H1 (cell line): ENCODE data around the gene CACNA2D3. TPM values are rescaled to one million over a fixed set of nuclear protein-coding genes. Genes with fewer than 3 reads are reported as not detected.

Experiments
- CTCF ChIA-PET: fragments of 300-600 bp; sonication (Branson Sonifier 250); formaldehyde crosslinking; loops from one replicate; lab custom pipeline; 2021; ENCODE audit not compliant: partially characterized antibody; lab: Charles Lee
- POLR2A ChIA-PET: fragments of 300-600 bp; sonication (Branson Sonifier 250); formaldehyde crosslinking; loops from one replicate; lab custom pipeline; 2021; ENCODE audit warnings: inconsistent platforms; ENCODE audit not compliant: partially characterized antibody; lab: Charles Lee
- DNase-seq, 2 experiments: peaks; one replicate each; pipeline versions ENCODE4 v3.0.0 to v3.0.0-alpha.2; 2010 to 2022; ENCODE audit warnings: low spot score in 2 of 2, low read depth in 1 of 2, mixed read lengths in 1 of 2
- FAIRE-seq: peaks from 2 replicates; lab custom pipeline; 2011; peaks lifted over from hg19 to GRCh38; lab: Jason Lieb, UNC
- H2AFZ ChIP-seq: 2 replicates; pipeline ENCODE4 v1.8.1; 2012; ENCODE audit warnings: low read length, inconsistent platforms
- H2AK5ac ChIP-seq: 2 replicates; pipeline ENCODE4 v1.6.1; 2013; ENCODE audit warnings: low read depth, low read length
- H2BK120ac ChIP-seq: replicated peaks from 2 replicates; pipeline ENCODE3; 2013; ENCODE audit warnings: low read depth, low read length, inconsistent platforms
- H2BK12ac ChIP-seq: 2 replicates; pipeline ENCODE4 v1.6.1; 2013; ENCODE audit warnings: low read depth, low read length
- H2BK15ac ChIP-seq: 2 replicates; pipeline ENCODE4 v1.6.1; 2013; ENCODE audit warnings: low read length
- H2BK20ac ChIP-seq: 2 replicates; pipeline ENCODE4 v1.6.1; 2013; ENCODE audit warnings: low read length
- H2BK5ac ChIP-seq: 2 replicates; pipeline ENCODE4 v1.6.1; 2013; ENCODE audit warnings: low read depth, low read length
- H3K14ac ChIP-seq: 2 replicates; pipeline ENCODE4 v1.6.1; 2013; ENCODE audit warnings: inconsistent platforms; ENCODE audit not compliant: insufficient read length
- H3K18ac ChIP-seq: 2 replicates; pipeline ENCODE4 v1.6.1; 2013; ENCODE audit warnings: low read length; ENCODE audit errors: extremely low read depth
- H3K23ac ChIP-seq: 2 replicates; pipeline ENCODE4 v1.6.1; 2013; ENCODE audit warnings: inconsistent platforms; ENCODE audit not compliant: insufficient read length
- H3K23me2 ChIP-seq: 2 replicates; pipeline ENCODE4 v1.6.1; 2013; ENCODE audit warnings: low read depth, low read length
- H3K27ac ChIP-seq: 2 replicates; pipeline ENCODE4 v1.6.1; 2011; ENCODE audit warnings: low read depth, low read length, inconsistent platforms
- H3K27me3 ChIP-seq, 4 experiments: replicated peaks in 1 of 4; 1 replicate in 1 of 4; 2 replicates in 3 of 4; pipeline versions ENCODE4 v1.6.1 to v1.8.1; 2011 to 2013; ENCODE audit warnings: low read length in 3 of 4, mild to moderate bottlenecking in 3 of 4, inconsistent platforms in 2 of 4, mixed read lengths in 2 of 4, moderate library complexity in 1 of 4; ENCODE audit not compliant: control insufficient read depth in 3 of 4, insufficient read depth in 3 of 4; ENCODE audit errors: extremely low read depth in 1 of 4
- H3K36me3 ChIP-seq, 4 experiments: 2 replicates each; pipeline versions ENCODE4 v1.6.1 to v1.8.1; 2011 to 2013; ENCODE audit warnings: mild to moderate bottlenecking in 4 of 4, low read length in 3 of 4, moderate library complexity in 2 of 4, control low read depth in 1 of 4, inconsistent platforms in 1 of 4; ENCODE audit not compliant: insufficient read depth in 4 of 4, control insufficient read depth in 2 of 4
- H3K4ac ChIP-seq: replicated peaks from 2 replicates; pipeline ENCODE3; 2013; ENCODE audit warnings: low read length, low read depth, mixed read lengths, inconsistent platforms; ENCODE audit not compliant: insufficient read length
- H3K4me1 ChIP-seq, 4 experiments: replicated peaks in 1 of 4; 1 replicate in 1 of 4; 2 replicates in 3 of 4; pipeline versions ENCODE4 v1.6.1 to v1.8.1; 2011 to 2013; ENCODE audit warnings: low read length in 3 of 4, inconsistent platforms in 2 of 4, mixed read lengths in 1 of 4; ENCODE audit not compliant: insufficient read depth in 4 of 4, control insufficient read depth in 3 of 4
- H3K4me2 ChIP-seq, 2 experiments: 2 replicates each; pipeline versions ENCODE4 v1.6.1 to v1.8.1; 2011 to 2013; ENCODE audit warnings: low read depth in 2 of 2, low read length in 2 of 2, control low read depth in 1 of 2, inconsistent platforms in 1 of 2, mild to moderate bottlenecking in 1 of 2; ENCODE audit not compliant: insufficient read depth in 1 of 2
- H3K4me3 ChIP-seq, 4 experiments: fragments of 200-600, 300-600 bp in 1 of 4; sonication (generic), shearing (Covaris generic), sonication (Bioruptor Twin) in 1 of 4; 2 replicates each; pipeline versions ENCODE4 v1.5.1 to v1.8.1; 2011 to 2016; ENCODE audit warnings: low read length in 4 of 4, low read depth in 3 of 4, control low read depth in 2 of 4, inconsistent platforms in 2 of 4, mild to moderate bottlenecking in 2 of 4, mixed read lengths in 1 of 4, moderate library complexity in 1 of 4; ENCODE audit not compliant: insufficient read depth in 2 of 4; ENCODE audit errors: extremely low read depth in 1 of 4
- H3K56ac ChIP-seq: replicated peaks from 2 replicates; pipeline ENCODE3; 2013; ENCODE audit warnings: low read depth, mild to moderate bottlenecking, mixed read lengths, low read length, inconsistent platforms; ENCODE audit not compliant: insufficient read length
- H3K79me1 ChIP-seq: 2 replicates; pipeline ENCODE4 v1.6.1; 2013; ENCODE audit warnings: low read depth, low read length, control low read depth
- H3K79me2 ChIP-seq, 2 experiments: 2 replicates each; pipeline versions ENCODE4 v1.6.1 to v1.8.1; 2012 to 2013; ENCODE audit warnings: low read length in 2 of 2, mild to moderate bottlenecking in 2 of 2, inconsistent platforms in 1 of 2; ENCODE audit not compliant: insufficient read depth in 2 of 2, control insufficient read depth in 1 of 2
- H3K9ac ChIP-seq, 4 experiments: replicated peaks in 1 of 4; 1 replicate in 1 of 4; 2 replicates in 3 of 4; pipeline versions ENCODE4 v1.6.1 to v1.8.1; 2011 to 2013; ENCODE audit warnings: low read depth in 3 of 4, low read length in 3 of 4, control low read depth in 2 of 4, mild to moderate bottlenecking in 2 of 4, moderate library complexity in 2 of 4, inconsistent platforms in 1 of 4; ENCODE audit errors: extremely low read depth in 1 of 4
- H3K9me3 ChIP-seq, 2 experiments: 2 replicates each; pipeline versions ENCODE4 v1.6.1 to v1.8.1; 2012 to 2013; ENCODE audit warnings: mild to moderate bottlenecking in 2 of 2, moderate library complexity in 2 of 2, control low read depth in 1 of 2, inconsistent platforms in 1 of 2, low read depth in 1 of 2, low read length in 1 of 2, mixed read lengths in 1 of 2; ENCODE audit not compliant: insufficient read depth in 2 of 2
- H4K20me1 ChIP-seq, 2 experiments: replicated peaks in 1 of 2; 2 replicates each; pipeline versions ENCODE3 to v1.8.1; 2011 to 2013; ENCODE audit warnings: inconsistent platforms in 2 of 2, low read length in 2 of 2, mild to moderate bottlenecking in 1 of 2; ENCODE audit not compliant: insufficient read depth in 2 of 2, control insufficient read depth in 1 of 2
- H4K5ac ChIP-seq: 2 replicates; pipeline ENCODE4 v1.6.1; 2013; ENCODE audit warnings: low read length, low read depth, mixed read lengths, inconsistent platforms; ENCODE audit not compliant: insufficient read length
- H4K8ac ChIP-seq: 2 replicates; pipeline ENCODE4 v1.8.0; 2013; ENCODE audit warnings: mild to moderate bottlenecking, moderate library complexity, low read length, inconsistent platforms; ENCODE audit not compliant: insufficient read depth; ENCODE audit errors: extremely low read depth
- H4K91ac ChIP-seq: replicated peaks from 2 replicates; pipeline ENCODE3; 2013; ENCODE audit warnings: low read length, mixed read lengths, inconsistent platforms; ENCODE audit not compliant: insufficient read length
- ASH2L ChIP-seq: fragments of 200-600, 300-600 bp; sonication (generic); IDR thresholded peaks from one replicate; pipeline ENCODE4 v1.7.1; 2017; ENCODE audit warnings: low read length
- BACH1 ChIP-seq: IDR thresholded peaks from 2 replicates; pipeline ENCODE4 v1.6.1; 2012; ENCODE audit warnings: low read length, improper control_type of control experiment
- BCL11A ChIP-seq, 2 experiments: IDR thresholded peaks; one replicate each; pipeline ENCODE4 v1.6.1; 2011; ENCODE audit warnings: low read depth in 2 of 2, low read length in 2 of 2, mild to moderate bottlenecking in 2 of 2
- BRCA1 ChIP-seq: IDR thresholded peaks from 2 replicates; pipeline ENCODE4 v1.6.1; 2012; ENCODE audit warnings: low read depth, low read length, improper control_type of control experiment
- CBX5 ChIP-seq: fragments of 300-800, 300-1000 bp; sonication (generic); IDR thresholded peaks from 2 replicates; pipeline ENCODE4 v1.7.1; 2016; ENCODE audit warnings: antibody characterized with exemption, low read length, low read depth
- CTBP2 ChIP-seq: IDR thresholded peaks from 2 replicates; pipeline ENCODE4 v1.7.0; 2011; ENCODE audit warnings: borderline replicate concordance, mild to moderate bottlenecking, moderate library complexity, mixed read lengths, low read length; ENCODE audit not compliant: insufficient read depth, insufficient read length
- EGR1 ChIP-seq: IDR thresholded peaks from 2 replicates; pipeline ENCODE4 v1.6.1; 2011; ENCODE audit warnings: low read depth, low read length, borderline replicate concordance
- EP300 ChIP-seq, 2 experiments: IDR thresholded peaks; 1 replicate in 1 of 2; 2 replicates in 1 of 2; pipeline ENCODE4 v1.6.1; 2011 to 2012; ENCODE audit warnings: low read depth in 2 of 2, low read length in 2 of 2, mild to moderate bottlenecking in 2 of 2, borderline replicate concordance in 1 of 2, inconsistent platforms in 1 of 2, moderate library complexity in 1 of 2
- HDAC6 ChIP-seq: IDR thresholded peaks from one replicate; pipeline ENCODE4 v1.7.1; 2012; ENCODE audit warnings: low read depth, mild to moderate bottlenecking, inconsistent platforms, low read length, moderate library complexity
- KDM5A ChIP-seq: fragments of 200-600 bp; IDR thresholded peaks from 2 replicates; pipeline ENCODE4 v1.7.1; 2012; ENCODE audit warnings: mild to moderate bottlenecking, low read length, inconsistent platforms, mixed read lengths
- NRF1 ChIP-seq: IDR thresholded peaks from 2 replicates; pipeline ENCODE4 v1.6.1; 2011; ENCODE audit warnings: mild to moderate bottlenecking, low read depth, low read length, improper control_type of control experiment
- POU5F1 ChIP-seq: IDR thresholded peaks from 2 replicates; pipeline ENCODE4 v1.6.1; 2011; ENCODE audit warnings: low read depth, mild to moderate bottlenecking, low read length, moderate library complexity
- SIRT6 ChIP-seq: IDR thresholded peaks from one replicate; pipeline ENCODE4 v1.7.1; 2012; ENCODE audit warnings: low read length, inconsistent platforms
- SIX5 ChIP-seq: IDR thresholded peaks from 2 replicates; pipeline ENCODE4 v1.6.1; 2011; ENCODE audit warnings: mild to moderate bottlenecking, low read depth, low read length
- TAF7 ChIP-seq: optimal IDR thresholded peaks from 2 replicates; pipeline ENCODE3; 2011; ENCODE audit warnings: low read depth, mild to moderate bottlenecking, inconsistent platforms, low read length, moderate library complexity, borderline replicate concordance
- YY1 ChIP-seq: IDR thresholded peaks from 2 replicates; pipeline ENCODE4 v1.6.1; 2011; ENCODE audit warnings: low read depth, mild to moderate bottlenecking, low read length
- polyA plus RNA-seq, 7 experiments: library from polyadenylated mRNA; depleted of rRNA in 3 of 7; stranded (reverse) in 5 of 7; unstranded in 2 of 7; fragments of >200 nt in 5 of 7; fragments of 200-250 nt in 2 of 7; gene quantifications; 1 replicate in 5 of 7; 2 replicates in 1 of 7; 4 replicates in 1 of 7; pipeline versions ENCODE4 v1.2.1 to v1.2.3, GENCODE V29; 2011 to 2013; ENCODE audit warnings: missing spikeins in 2 of 7, mixed read lengths in 2 of 7
- total RNA-seq: library from RNA; stranded (reverse); fragmentation: NEBNext Ultra II Directional; extraction: Animal tissue kit (Norgen Biotek cat#: 25700); gene quantifications from 2 replicates; pipeline ENCODE4 v1.2.1, GENCODE V29; 2021

CACNA2D3 gene
- total and polyA plus RNA-seq, 2 of the 8 experiments (the other 6 are each of a cell fraction or from before 2014, with no cell fraction given), result 1.5 to 1.8 TPM

- Histone ChIP-seq H3K4me2 (no peak overlapping the region), H3K27ac (no peak overlapping the region), H3K79me2 (peaks cover 0 to 2% of the 10 kb centered on the region in 2 experiments; a peak in 1 of 4 replicates), H3K36me3 (peaks cover 0 to 17% (median 8%) of the 10 kb centered on the region in 4 experiments; a peak in 4 of 8 replicates), H3K79me1 (no peaks in the 10 kb centered on the region; the same call in 1 of the 2 replicates), H2BK15ac (no peak overlapping the region), H2AK5ac (no peak overlapping the region), H3K27me3 (no peaks in the 10 kb centered on the region), H2BK5ac (no peak overlapping the region), H3K23ac (no peak overlapping the region), H3K56ac (no peak overlapping the region), H3K4ac (no peak overlapping the region), H3K23me2 (no peaks in the 10 kb centered on the region), H3K4me3 (no peak overlapping the region), H2BK12ac (no peak overlapping the region), H2BK20ac (no peak overlapping the region), H2BK120ac (no peak overlapping the region), H4K8ac (no peak overlapping the region), H4K91ac (no peak overlapping the region), H3K9ac (no peak overlapping the region), H3K4me1 (no peaks in the 10 kb centered on the region), H4K5ac (no peak overlapping the region), H3K18ac (no peak overlapping the region), H2AFZ (no peak overlapping the region), H3K14ac (no peak overlapping the region), H4K20me1 (no peaks in the 10 kb centered on the region), H3K9me3 (peaks cover 6 to 9% of the 10 kb centered on the region in 2 experiments; a peak in 3 of 4 replicates)
- no peak for FAIRE-seq
- POLR2A ChIA-PET, result interaction anchor here (1.1 to 1.7 kb wide), 2 partner anchors 10 to 31 kb away, joined by 3 to 5 read pairs; no protein-coding TSS in a partner anchor
- CTCF ChIA-PET, result interaction anchor here (0.9 to 1.8 kb wide), 3 partner anchors 15 to 143 kb away, joined by 3 to 4 read pairs (median 3); no protein-coding TSS in a partner anchor
- DNase-seq, result no peak
- TF ChIP-seq ASH2L (no peak), BACH1 (no peak), SIRT6 (no peak), EGR1 (no peak), TAF7 (no peak), YY1 (no peak), HDAC6 (no peak), POU5F1 (no peak), KDM5A (no peak), EP300 (IDR thresholded peaks at IDR 0.05; ENCODE audit: borderline replicate concordance in 1 of 2, low read depth in 2 of 2, low read length in 2 of 2) (no peak), BCL11A (IDR thresholded peaks at IDR 0.05; ENCODE audit: low read depth in 2 of 2, low read length in 2 of 2) (no peak), BRCA1 (no peak), NRF1 (no peak), SIX5 (no peak), CTBP2 (no peak), CBX5 (no peak)
Measured at GRCh38 chr3:54649551-54649950, 527.2 kb downstream of the CACNA2D3 start.
